Panc1 (cell line): ENCODE data around the gene SLX9.

ENCODE experiments used
- TF ChIP-seq, protein P1 (sequence below): fragments of 450-650 bp; IDR thresholded peaks from 2 replicates; pipeline ENCODE4 v1.5.1; 2017; ENCODE audit warnings: mild to moderate bottlenecking
- TF ChIP-seq, protein P2 (sequence below), 2 experiments: IDR thresholded peaks; 2 replicates each; pipeline ENCODE4 v1.6.1; 2011 to 2012; ENCODE audit warnings: low read depth in 2 of 2, control low read depth in 1 of 2, low read length in 1 of 2, mild to moderate bottlenecking in 1 of 2, moderate library complexity in 1 of 2; ENCODE audit not compliant: insufficient read depth in 1 of 2

DNA sequence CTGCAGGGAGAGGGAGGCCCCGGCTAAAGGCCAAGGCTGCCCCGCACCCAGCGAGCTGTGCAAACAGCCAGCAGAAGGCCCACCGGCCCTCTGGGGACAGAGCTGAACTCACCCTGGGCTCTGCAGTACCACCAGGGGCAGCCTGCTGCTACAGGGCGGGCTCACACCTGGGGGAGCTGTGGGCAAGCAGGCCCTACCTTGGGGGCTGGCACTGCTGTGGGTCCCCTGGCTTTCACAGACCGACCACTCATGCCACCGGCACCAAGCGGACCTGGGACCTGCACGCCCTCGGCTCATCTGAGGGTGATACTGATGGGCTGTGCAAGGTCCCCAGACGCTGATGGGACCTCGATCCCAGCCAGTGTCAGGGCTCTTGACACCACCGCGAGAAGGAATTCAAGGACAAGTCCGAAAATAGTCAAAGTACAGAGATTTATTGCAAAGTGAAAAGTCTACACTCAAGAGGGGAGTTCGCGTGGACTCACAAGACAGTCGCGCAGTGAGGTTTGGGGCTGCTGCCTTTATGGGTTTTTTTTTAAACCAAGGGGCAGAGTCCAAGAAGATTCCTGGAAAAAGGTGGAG lies 73.5 kb downstream of the SLX9 start:
- TF ChIP-seq, protein P1, sequence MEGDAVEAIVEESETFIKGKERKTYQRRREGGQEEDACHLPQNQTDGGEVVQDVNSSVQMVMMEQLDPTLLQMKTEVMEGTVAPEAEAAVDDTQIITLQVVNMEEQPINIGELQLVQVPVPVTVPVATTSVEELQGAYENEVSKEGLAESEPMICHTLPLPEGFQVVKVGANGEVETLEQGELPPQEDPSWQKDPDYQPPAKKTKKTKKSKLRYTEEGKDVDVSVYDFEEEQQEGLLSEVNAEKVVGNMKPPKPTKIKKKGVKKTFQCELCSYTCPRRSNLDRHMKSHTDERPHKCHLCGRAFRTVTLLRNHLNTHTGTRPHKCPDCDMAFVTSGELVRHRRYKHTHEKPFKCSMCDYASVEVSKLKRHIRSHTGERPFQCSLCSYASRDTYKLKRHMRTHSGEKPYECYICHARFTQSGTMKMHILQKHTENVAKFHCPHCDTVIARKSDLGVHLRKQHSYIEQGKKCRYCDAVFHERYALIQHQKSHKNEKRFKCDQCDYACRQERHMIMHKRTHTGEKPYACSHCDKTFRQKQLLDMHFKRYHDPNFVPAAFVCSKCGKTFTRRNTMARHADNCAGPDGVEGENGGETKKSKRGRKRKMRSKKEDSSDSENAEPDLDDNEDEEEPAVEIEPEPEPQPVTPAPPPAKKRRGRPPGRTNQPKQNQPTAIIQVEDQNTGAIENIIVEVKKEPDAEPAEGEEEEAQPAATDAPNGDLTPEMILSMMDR = no peak
- TF ChIP-seq, protein P2, sequence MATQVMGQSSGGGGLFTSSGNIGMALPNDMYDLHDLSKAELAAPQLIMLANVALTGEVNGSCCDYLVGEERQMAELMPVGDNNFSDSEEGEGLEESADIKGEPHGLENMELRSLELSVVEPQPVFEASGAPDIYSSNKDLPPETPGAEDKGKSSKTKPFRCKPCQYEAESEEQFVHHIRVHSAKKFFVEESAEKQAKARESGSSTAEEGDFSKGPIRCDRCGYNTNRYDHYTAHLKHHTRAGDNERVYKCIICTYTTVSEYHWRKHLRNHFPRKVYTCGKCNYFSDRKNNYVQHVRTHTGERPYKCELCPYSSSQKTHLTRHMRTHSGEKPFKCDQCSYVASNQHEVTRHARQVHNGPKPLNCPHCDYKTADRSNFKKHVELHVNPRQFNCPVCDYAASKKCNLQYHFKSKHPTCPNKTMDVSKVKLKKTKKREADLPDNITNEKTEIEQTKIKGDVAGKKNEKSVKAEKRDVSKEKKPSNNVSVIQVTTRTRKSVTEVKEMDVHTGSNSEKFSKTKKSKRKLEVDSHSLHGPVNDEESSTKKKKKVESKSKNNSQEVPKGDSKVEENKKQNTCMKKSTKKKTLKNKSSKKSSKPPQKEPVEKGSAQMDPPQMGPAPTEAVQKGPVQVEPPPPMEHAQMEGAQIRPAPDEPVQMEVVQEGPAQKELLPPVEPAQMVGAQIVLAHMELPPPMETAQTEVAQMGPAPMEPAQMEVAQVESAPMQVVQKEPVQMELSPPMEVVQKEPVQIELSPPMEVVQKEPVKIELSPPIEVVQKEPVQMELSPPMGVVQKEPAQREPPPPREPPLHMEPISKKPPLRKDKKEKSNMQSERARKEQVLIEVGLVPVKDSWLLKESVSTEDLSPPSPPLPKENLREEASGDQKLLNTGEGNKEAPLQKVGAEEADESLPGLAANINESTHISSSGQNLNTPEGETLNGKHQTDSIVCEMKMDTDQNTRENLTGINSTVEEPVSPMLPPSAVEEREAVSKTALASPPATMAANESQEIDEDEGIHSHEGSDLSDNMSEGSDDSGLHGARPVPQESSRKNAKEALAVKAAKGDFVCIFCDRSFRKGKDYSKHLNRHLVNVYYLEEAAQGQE (IDR thresholded peaks at IDR 0.05; ENCODE audit: insufficient read depth in 1 of 2, low read depth in 2 of 2, low read length in 1 of 2) = no peak
